Measurements from ENCODE around the gene CADPS.

DNA sequence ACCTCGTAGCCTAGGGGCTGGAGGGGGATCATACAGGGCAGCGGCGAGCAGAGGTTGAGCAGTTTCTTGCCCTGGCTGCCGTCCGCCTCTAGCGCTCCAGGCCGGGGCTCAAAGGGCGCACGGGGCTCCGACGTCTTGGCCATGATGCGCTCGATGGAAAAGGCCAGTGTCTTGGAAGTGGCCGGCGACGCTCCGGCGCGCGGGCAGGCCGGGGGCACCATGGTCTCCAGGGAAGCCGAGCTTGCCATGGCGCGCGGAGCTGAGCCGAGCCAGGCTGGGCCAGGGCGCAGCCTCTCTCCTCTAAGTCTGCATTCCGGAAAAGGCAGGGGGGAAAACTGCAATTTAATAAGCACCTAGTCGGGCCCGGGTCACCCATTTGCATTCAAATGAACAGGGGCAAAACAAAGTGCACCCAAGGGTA is 502.6 kb downstream of the CADPS start:
- TF ChIP-seq, protein P1, sequence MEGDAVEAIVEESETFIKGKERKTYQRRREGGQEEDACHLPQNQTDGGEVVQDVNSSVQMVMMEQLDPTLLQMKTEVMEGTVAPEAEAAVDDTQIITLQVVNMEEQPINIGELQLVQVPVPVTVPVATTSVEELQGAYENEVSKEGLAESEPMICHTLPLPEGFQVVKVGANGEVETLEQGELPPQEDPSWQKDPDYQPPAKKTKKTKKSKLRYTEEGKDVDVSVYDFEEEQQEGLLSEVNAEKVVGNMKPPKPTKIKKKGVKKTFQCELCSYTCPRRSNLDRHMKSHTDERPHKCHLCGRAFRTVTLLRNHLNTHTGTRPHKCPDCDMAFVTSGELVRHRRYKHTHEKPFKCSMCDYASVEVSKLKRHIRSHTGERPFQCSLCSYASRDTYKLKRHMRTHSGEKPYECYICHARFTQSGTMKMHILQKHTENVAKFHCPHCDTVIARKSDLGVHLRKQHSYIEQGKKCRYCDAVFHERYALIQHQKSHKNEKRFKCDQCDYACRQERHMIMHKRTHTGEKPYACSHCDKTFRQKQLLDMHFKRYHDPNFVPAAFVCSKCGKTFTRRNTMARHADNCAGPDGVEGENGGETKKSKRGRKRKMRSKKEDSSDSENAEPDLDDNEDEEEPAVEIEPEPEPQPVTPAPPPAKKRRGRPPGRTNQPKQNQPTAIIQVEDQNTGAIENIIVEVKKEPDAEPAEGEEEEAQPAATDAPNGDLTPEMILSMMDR (conservative IDR thresholded peaks at IDR 0.05), result no peak
- TF ChIP-seq EZH2 (IDR thresholded peaks at IDR 0.05; ENCODE audit: low read depth), result no peak

Data from PC-9 (cell line).